HG03378 (cell line): ENCODE results near the gene ISG20L2.

ENCODE experiments used
- ATAC-seq: cut with Tn5 transposase; IDR thresholded peaks from one replicate; pipeline ENCODE4 v1.9.1; 2021; ENCODE audit warnings: mild to moderate bottlenecking, moderate library complexity; ENCODE audit not compliant: unreplicated experiment

Gene ISG20L2

DNA sequence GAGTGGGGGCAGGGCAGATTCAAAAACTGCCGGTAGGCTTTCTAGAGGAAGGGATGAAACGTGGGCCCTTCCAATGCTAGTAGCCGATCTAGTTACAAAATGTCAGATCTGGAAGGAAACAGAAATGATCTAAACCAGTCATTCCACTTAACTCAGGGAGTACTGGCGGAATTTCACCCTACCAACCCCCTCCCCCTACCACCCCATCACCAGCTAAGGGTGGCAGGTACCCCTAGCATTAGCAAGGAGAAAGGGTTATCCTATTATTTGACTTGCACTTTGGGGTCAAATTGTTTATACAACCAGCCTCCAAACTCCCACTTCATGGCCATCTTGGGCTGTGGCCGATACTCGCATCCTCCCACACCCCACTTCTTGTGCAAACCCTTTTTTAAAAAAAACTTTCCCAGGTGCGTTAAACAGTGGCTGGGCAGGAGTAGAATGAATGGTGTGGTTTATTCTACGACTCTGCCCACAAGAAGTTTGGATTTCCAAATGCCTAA, 13.0 kb upstream of the ISG20L2 start:
- no peak for ATAC-seq

DNA sequence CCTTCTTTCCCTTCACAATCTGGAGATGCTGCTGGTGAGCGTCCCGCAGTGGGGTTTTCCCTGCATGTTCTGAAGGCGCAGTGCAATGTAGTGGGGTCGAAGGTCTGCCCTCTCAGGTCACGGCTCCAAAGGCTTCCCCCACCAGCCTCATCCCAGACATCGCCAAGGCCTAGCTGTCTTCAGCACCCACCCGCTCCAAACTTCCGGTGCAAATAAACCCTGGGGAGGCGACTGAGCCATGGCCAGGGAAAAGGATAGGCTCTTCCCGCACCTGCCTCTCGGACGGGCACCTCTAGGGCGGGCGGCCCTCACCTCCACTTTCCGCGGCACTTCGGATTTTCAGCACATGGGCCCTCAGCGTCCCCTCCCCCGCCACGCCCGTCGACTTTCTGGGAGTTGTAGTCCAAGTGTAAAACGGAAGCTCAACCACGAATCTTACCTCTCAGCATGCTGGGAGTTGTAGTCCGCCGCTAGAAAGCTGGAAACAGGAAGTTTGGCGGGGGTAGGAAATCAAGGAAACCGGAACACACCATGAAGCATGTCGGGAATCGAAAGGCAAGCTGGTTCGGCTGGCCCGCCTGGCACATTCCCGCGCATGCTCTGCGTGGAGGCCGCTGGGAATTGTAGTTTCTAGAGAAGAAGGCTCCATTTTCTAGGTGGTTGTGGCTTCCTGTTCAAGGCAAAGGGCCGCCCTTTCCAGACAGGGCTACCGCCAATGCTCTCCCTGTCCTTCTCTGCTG, 12.3 kb upstream of the ISG20L2 start, which contains the start of gene MRPL24:
MRPL24 (minus strand) TSS at position 348 of the 740 bp plus-strand sequence. CDS start 2,384 bp downstream, outside the sequence.
- ATAC-seq = peak; percentile 77

DNA sequence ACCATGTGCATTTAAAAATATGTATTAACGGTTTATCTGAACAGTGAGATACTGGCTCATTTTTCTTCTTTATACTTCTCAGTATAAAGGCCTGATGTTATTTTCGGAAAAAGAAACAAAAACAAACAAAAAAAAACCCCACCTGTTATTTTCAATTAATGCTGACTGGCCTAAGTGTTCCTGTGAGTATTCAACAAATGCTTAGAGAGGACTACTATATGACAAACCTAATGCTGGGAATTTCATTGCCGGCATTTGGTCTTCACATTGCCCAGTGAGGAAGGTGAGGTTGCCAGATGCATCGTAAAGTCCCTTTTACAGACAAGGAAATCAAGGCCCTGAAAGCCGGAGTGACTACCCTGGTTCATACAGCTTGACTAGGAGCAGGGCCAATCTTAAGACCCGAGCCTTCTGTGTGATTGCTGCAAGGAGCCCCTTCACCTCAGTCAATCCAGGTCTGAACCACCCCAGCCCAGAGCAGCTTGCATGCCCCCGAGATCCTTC, 11.7 kb upstream of the ISG20L2 start:
- no peak for ATAC-seq

- ATAC-seq = no peak
Observed at GRCh38 chr1:156738916-156739315, 10.3 kb upstream of the ISG20L2 start.

GRCh38 chr1:156738407-156738806, 9.8 kb upstream of the ISG20L2 start:
- ATAC-seq = no peak

DNA sequence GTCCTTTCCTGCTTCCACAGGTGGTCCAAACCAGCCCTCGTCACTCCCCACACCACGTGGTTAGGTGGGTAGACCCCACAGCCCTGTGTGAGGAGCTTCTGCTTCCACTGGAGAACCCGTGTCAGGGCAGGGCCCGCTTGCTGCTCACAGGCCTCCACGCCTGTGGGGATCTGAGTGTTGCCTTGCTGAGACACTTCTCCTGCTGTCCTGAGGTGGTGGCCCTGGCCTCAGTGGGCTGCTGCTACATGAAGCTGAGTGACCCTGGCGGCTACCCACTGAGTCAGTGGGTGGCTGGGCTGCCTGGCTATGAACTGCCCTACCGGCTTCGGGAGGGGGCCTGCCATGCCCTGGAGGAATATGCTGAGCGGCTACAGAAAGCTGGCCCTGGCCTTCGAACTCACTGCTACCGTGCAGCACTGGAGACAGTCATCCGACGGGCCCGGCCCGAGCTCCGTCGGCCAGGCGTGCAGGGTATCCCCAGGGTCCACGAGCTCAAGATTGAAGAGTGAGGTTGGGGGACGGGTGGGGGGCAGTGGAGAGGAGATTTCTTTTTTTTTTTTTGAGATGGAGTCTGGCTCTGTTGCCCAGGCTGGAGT, 5.5 kb upstream of the ISG20L2 start:
- no peak for ATAC-seq

GRCh38 chr1:156727926-156728598, 504 bp downstream of the ISG20L2 start, which contains the start of gene METTL25B:
Gene METTL25B (plus strand): TSS chr1:156728469. CDS start chr1:156729105, 636 bp downstream.
- ATAC-seq = peak; percentile 30

GRCh38 chr1:156727492-156727891, 1.1 kb downstream of the ISG20L2 start:
- ATAC-seq = no peak

DNA sequence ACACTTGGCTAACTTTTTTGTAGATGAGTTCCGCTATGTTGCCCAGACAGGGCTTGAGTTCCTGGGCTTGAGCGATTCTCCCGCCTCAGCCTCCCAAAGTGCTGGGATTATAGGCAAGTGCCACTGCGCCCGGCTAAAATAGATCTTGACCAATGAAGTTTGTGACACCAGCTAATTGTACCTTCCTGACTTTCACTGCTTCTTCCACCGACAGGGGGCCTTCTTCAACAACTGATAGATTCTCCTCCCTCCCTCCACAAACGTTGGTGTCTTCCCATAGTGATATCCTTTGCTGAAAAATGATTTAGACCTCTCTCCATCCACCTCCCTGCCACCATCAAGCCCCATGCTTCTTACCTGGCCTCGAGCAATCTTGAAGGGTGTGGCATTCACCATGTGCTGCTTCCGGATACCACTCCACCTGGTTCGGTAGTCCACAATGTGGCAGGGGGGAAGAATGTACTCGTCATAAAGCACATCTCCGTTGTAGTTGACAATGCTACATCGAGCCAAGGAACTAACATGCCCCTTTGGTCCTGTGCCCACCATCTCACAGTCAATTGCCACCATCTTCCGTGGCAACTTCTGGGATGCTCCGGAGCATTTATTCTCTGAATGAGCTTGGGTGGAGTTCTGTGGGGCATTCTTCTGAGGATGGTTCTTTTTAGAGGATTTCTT, 1.9 kb downstream of the ISG20L2 start:
- ATAC-seq = no peak

GRCh38 chr1:156725683-156726280, 2.8 kb downstream of the ISG20L2 start:
- peak; percentile 36 for ATAC-seq

- ATAC-seq = no peak
Observed at GRCh38 chr1:156721535-156721934, 7.0 kb downstream of the ISG20L2 start.

DNA sequence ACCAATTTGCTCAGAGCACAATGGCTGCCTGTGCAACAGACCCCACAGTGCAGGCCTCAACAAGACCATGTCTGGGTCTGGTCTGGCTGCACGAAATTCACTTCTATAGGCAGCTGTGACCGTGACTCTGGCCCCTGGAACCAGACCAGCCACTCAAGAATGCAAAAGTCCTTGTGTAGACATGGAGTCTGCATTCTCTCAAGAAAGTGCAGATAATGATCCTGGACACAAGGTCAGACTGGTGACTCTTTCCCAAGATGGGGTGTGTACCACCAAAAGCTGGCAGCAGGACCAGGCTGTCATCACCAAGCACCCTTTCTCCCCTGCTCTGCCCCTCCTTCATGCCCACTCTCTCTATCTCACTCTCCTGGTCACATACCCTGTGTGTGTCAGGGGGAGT, 7.4 kb downstream of the ISG20L2 start:
- ATAC-seq = no peak

- ATAC-seq = no peak
Observed at GRCh38 chr1:156717351-156717750, 11.2 kb downstream of the ISG20L2 start.

GRCh38 chr1:156714830-156715229, 13.7 kb downstream of the ISG20L2 start:
- ATAC-seq = no peak

DNA sequence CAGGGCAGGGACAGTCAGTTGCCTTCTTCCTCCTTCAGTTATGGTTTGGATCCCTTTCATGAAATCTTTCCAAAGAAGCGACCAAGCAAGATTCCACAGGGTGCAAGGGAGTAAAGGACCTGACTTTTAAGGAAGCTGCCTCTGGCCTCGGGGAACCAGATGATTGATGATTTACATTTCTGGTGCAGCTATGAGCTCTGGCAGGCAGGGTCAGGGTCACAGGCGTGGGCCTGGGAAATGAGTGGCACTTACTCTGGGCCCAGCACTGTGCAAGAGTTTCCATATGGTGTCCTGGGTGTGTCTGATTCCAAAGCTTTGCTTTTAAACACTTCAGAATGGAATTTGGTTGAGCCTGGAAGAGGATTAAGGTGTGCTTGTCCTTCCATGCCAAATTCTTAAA, 15.9 kb downstream of the ISG20L2 start:
- no peak for ATAC-seq

GRCh38 chr1:156711011-156711817, 17.4 kb downstream of the ISG20L2 start:
- no peak for ATAC-seq

DNA sequence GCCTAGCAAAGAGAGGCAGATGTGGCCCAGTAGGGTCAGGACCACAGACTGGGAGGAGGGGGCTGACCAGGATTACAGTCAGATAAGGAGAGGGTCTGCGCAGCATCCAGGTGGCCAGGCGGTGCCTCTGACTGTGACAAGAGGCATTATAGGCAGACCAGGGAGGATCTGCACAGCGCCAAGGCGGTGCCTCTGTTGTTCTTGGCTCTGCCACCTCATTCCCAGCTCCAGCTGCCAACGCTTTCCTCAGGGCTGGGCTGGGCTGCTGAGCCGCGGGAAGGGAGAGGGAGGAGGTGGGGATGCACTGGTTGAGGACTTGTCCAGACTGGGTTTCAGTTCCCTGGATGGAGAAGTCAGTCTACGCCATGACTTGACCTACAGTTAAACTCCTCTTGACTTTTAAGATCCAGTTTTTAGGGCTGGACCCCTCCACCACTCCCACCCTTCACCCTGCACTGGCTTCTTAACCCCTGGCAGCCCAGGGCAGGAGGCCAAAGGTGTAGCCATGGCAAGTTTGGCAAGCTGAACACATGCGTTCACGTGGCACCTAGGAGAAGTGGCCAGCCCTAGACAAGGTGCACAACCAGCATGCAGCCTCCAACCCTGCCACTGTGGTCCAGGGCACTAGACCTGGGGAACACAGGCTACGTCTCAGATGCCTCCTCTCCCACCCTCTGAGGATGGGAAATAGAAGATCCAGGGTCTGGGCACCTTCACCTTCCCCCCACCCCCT, 18.6 kb downstream of the ISG20L2 start:
- ATAC-seq = no peak

DNA sequence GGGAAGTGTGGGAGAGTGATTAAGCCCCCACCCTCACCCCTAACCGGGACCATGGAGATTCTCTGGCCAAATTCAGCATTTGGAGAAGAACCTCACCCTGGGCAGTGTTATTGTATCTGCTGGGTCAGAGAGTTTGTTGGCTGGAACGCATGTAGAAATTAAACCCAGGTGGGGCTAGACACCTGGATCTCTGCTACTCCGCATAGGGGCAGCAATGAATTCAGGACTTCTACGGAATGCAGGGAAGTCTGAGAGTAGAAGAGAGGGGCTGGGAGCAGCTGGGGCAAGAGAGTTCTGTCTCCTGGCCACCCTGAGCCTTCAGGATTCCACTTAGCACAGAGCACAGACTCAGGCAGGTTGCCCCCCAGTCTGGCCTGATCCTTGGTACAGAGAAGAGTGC, 19.5 kb downstream of the ISG20L2 start:
- no peak for ATAC-seq

GRCh38 chr1:156708218-156708661, 20.3 kb downstream of the ISG20L2 start:
- ATAC-seq = no peak
